Activated gamma-delta T cell treated with Interleukin-2 at 50 U/mL for 16 hours (primary cell): ENCODE results near the gene TLK2.
A peak's percentile ranks its signal among the peaks of the same experiment; 100 is the strongest.
"Not testable (repeated sequence)": the region's sequence is repeated elsewhere in the genome, so short reads cannot be mapped to it uniquely, and the experiment has no call there.

Experiments
- DNase-seq: peaks from one replicate; pipeline ENCODE4 v3.0.0-alpha.2; 2020

The TLK2 gene

DNA sequence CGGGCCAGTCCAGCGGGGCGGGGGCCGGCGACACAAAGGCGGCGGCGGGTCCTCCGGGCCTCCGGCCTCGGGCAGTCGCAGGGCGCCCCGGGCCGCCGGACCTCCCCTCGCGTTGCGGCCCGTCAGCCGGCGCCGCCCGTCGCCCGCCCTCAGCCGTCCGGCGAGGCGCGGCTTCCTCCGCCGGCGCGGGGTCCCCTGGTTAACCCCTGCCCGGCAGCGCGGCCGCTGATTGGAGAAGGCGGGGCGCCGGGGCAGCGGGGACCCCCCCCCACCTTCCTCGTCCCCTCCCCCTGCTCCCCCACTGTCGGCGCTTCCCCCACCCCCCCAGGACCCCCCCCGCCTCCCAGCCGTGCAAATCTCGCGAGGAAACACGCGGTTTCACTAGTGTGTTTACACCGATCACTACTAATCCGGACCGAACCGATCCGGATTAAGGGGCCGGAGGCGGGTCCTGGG is at the start of gene TLK2:
Gene TLK2, plus strand, starts transcription at position 402 of the 456 bp plus-strand sequence. CDS start 2,301 bp downstream, outside the sequence.
- peak; percentile 79 for DNase-seq

- DNase-seq, result not testable (repeated sequence)
Measured at GRCh38 chr17:62435251-62435650, 43.4 kb upstream of the TLK2 start.

GRCh38 chr17:62441181-62441580 is 37.4 kb upstream of the TLK2 start:
- not testable (repeated sequence) for DNase-seq

DNA sequence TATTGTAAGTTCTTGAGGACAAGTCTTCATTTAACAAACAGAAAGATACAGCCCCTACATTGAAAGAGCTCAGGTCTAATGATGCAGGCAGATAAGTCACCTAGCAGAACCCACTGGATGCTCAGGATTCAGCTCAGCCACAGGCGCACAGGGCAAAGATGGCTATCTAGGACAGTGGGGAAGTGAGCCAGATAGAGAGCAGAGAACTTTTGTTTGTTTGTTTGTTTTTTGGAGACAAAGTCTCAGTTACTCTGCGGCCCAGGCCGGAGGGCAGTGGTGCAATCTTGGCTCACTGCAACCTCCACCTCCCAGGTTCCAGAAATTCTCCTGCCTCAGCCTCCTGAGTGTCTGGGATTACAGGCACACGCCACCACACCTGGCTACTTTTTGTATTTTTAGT is 34.6 kb upstream of the TLK2 start:
- no peak for DNase-seq

DNA sequence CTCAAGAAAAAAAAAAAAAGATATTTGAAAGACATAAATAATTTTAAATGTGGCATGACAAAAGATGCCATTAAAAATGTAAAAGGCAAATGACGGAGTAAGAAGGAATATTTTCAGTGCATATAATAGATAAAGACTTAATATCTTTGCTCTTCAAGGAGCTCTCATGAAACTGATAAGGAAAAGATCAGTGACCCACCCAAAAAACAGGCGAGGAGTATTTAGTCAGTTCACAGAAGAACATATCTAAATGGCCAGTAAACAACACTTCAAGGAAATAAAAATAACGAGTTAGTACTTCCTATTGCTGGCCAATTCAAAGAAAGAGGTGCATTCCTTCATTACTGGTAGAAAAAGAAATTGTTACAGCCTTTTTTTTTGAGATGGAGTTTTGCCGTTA is 32.8 kb upstream of the TLK2 start:
- not testable (repeated sequence) for DNase-seq

GRCh38 chr17:62452195-62452594 is 26.4 kb upstream of the TLK2 start:
- DNase-seq, result not testable (repeated sequence)

DNA sequence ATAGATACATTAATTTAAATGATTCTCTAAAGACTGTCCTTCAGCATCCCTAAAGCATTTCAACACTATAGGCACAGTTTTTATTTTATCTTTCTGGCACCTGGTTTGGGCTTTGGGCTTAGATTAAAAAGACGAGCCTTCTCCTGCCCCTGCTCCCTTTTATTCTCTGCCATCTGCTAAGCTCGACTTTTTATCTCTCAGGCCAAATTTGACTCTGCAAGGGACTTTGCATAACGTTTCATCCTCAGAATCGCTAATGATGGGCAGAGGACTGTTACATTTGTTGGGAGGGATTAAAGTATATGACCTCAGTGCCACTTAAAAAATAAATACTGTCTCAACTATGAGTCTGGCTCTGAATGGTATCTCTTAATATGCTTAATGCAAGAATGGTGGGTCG is 25.6 kb upstream of the TLK2 start:
- DNase-seq, result not testable (repeated sequence)

DNA sequence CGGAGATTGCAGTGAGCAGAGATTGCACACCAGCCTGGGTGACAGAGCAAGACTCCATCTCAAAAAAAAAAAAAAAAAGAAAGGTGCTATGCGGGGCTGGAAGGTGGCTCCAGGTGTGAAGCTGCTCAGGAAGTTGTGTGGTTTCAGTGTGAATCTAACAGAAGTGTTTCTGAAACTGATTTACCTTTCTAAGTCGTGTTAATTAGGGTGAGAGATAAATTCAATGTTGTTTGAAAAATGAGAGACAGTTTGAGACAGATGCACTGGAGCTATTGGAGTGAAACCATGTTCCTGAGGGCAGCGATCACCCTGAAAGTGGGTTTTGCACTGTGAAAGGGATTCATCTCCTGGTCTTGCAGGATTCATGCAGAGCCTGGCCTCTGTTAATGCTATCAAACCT is 25.0 kb upstream of the TLK2 start:
- DNase-seq, result peak; percentile 24

GRCh38 chr17:62454111-62454510 is 24.5 kb upstream of the TLK2 start:
- DNase-seq, result not testable (repeated sequence)

- no peak for DNase-seq
Measured at GRCh38 chr17:62456016-62456415, 22.6 kb upstream of the TLK2 start.

DNA sequence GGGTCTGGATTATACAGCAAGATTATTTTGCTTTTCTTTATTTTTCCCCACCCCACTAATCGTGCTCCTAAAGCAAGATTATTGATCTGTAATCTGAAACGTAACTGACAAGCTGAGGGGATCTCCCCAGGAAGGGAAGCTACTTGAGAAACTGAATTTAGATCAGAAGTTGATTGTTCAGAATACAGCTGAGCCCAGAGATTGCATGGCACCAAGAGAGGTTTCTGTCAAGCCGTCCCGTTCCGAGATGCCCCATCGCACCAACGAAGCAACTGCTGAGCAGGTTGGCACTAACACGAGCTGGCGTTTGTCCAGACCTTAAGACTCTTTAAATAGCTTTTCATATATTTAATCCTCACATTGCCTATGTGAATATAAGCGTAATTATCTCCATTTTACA is 20.1 kb upstream of the TLK2 start:
- not testable (repeated sequence) for DNase-seq

GRCh38 chr17:62464422-62464821 is 14.2 kb upstream of the TLK2 start:
- DNase-seq, result not testable (repeated sequence)

DNA sequence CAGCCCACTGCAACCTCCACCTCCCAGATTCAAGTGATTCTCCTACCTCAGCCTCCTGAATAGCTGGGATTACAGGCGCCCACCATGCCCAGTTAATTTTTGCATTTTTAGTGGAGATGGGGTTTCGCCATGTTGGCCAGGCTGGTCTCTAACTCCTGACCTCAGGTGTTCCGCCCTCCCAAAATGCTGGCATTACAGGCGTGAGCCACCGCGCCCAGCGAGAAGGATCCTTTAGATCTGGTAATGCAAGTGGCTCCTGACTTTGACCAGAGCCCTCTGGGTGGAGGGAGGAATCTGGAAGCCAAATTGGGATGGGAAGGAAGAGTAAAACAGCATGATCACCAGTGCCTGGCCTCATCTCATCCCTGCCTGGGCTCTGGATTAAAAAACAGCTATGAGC is 13.4 kb upstream of the TLK2 start:
- not testable (repeated sequence) for DNase-seq

GRCh38 chr17:62470666-62471379 is 7.8 kb upstream of the TLK2 start:
- DNase-seq, result peak; percentile 65

DNA sequence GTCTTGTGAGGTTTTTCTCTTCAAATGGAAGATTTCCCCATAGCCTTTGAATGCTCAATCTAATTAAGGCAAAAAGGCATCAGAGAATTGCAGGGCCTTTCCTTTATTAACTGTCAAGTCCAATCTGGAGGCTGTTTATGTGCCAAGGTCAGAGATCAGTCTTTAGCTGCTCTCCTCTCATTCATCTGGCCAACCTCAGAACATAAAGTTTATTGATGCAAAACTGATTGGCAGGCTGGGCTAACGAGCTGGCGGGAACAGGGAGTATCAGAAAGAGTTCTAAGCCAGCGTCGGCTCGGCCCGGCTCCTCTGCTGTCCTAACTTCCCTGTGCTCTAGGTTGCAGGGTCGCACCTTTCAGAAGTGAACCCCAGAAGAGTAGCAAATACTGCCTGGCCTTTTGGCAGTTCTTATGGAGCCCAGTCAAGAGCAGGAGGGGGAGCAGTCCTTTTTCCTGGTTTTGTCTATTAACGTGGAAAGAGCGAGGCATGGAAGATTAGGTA is 7.2 kb upstream of the TLK2 start:
- DNase-seq, result not testable (repeated sequence)

DNA sequence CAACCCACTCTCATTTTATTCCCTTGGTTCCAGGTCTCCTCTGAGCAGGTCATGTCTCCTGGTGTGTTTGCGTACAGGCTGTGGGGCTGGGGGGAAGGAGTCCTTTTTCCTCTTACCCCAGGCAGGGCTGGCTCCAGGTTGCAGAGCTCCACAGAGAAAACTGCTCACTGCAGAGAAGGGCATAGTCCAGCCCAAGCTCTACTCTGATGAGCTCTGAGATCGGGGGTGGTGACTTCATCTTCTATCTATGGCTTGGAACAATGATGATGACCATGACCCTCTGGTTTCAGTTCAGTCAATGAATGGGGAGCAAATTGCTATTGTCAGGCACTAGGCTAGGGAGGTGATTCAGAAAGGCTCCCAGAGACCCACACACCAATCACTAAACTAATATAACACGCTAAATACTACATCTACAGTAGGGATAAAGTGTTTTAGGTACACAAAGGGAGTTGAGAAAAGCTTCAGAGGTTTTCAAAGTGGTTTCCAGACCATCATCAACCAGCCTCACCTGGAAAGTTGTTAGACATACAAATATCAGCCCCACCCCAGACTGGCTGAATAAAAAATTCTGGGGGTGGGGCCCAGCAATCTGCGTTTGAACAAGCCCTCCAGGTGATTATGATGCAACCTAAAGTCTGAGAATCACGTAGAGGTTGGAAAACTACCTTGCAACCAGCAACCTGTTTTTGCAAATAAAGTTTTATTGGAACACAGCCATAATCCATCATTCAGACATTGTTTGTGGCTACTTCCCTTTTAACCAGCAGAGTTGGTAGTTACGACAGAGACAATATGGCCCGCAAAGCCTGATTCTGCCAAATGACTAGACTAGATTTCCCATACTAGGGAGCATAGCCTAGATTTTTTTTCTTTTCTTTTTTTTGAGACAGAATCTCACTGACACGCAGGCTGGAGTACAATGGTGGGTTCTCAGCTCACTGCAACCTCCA is 5.3 kb upstream of the TLK2 start:
- not testable (repeated sequence) for DNase-seq

DNA sequence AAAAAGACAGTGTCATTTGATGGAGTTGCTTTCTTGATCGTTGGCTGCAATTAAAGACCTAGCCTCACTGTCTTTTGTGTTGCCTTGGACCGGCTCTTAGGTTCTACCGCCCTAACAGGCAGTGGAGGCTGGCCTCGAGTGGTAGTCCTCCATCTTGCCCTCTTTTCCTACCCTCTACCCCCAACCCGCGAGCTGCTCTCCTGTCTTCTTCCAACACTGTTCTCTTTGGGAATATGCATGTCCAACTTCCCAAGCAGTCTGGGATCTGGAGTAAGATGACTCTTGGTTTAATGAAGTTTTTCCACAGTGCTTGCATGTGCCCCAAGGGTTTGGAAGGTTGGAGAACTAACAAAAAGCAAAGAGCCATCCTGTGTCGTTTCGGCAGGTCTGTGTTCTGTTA is 1.5 kb upstream of the TLK2 start:
- not testable (repeated sequence) for DNase-seq

- peak; percentile 33 for DNase-seq
Measured at GRCh38 chr17:62477718-62478408, 762 bp upstream of the TLK2 start.

- peak; percentile 31 for DNase-seq
Measured at GRCh38 chr17:62478880-62479638, 434 bp downstream of the TLK2 start.

- not testable (repeated sequence) for DNase-seq
Measured at GRCh38 chr17:62479639-62480258, 1.1 kb downstream of the TLK2 start.

DNA sequence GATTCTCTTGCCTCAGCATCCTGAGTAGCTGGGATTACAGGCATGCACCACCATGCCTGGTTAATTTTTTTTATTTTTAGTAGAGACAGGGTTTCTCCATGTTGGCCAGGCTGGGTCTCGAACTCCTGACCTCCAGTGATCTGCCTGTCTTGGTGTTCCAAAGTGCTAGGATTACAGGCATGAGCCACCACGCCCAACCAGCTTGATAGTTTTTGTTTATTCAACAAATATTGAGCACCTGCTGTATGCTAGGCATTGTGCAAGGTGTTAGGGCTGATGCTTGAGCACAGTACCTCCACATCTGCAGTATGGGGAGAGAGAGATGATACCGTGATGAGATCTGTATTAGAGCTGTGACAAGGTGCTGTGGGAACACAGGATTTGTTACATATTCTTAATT is 3.9 kb downstream of the TLK2 start:
- not testable (repeated sequence) for DNase-seq

- DNase-seq, result not testable (repeated sequence)
Measured at GRCh38 chr17:62490990-62491389, 12.4 kb downstream of the TLK2 start.
